T-helper 2 cell treated with Interferon-gamma antibody and Interleukin-4, amounts not matched to agents 100 ng/mL and 5 ng/mL, for 36 hours (primary cell): ENCODE data around the gene ARL6IP5. TPM values are rescaled to one million over a fixed set of nuclear protein-coding genes. Genes with fewer than 3 reads are reported as not detected.

Experiments
- intact Hi-C: fragments of 100-400 bp; cut with micrococcal nuclease; formaldehyde crosslinking; loops from one replicate; pipeline ENCODE4 v1.15.1; 2023
- total RNA-seq: library from RNA; stranded (reverse); gene quantifications from 2 replicates; pipeline ENCODE4 v1.2.3, GENCODE V29; 2022

The ARL6IP5 gene
- total RNA-seq, 1 donor from 2014 or later, result 156 TPM

DNA sequence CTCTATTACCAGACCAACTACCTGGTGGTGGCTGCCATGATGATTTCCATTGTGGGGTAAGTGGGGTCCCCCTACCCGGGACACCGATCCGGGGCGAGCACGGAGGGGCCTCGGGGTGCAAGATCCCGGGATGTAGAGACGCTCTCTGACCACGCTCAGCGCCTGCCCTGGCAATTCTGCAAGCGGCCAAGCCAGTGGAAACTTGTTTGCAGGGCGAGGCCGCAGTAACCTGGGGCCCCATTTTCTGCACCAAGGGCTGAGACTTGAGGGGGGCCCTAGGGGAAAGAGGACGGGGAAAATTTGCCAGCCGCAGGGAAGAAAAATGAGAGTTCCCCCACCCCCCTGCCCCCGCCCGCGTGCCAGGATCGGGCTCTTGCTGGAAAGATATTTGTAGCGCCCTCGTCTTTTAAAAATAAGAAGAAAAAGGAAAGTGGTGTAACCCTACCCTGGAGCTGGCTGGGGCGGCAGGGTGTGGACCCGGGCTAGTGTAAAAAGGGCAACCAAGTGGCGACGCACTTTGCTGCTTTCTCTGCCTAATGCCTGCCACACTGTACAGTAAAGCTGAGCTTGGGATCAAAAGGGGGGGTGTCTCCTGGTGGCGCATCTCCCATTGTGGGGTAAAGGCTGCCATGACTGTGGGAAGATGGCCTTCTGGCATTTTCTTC, 563 bp downstream of the ARL6IP5 start:
- intact Hi-C loops, result loop anchor here (2.0 to 10.0 kb wide), 4 partner anchors 72 to 1980 kb away; partner anchors contain the start of genes EOGT and SUCLG2

DNA sequence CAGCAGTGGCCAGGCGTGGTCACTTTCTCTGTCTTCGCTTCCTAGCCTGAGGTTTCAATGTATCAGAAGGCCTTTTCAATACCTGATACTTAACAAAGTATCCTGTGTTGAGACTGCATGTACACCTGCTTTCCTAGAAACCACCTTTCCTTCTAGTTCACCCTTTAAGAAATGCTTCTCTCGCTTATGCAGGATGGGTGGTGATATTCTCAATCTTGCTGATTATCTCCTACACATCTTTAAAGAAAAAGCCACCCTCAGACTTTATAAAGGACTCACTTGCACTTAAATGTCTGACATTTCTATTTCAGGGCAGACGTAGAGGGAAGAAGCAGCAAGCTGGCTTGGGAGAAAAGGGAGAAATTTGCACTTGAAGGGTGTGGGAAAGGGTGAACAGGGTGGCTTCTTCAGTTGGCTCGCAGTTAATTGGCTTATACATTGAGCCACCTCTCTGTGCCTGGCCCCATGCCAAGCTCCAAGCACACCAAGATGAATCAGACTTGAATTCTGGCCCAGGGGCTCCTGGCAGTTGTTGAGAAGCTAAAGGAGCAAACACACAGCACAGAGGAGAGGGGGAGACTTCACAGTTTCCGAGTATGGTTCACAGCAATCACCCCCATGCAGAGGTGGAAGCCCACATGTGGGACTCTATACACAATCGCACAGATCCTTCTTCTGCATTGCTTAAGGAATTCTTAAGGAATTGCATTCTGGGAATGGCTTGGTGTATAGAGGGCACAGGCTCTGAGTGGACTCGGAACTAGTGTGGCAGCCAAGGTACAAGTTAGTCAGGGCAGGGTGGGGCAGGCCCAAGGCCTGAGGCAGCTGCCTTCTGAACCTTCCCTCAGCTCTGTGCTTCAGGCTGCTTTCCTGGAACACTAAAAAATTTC, 1.3 kb downstream of the ARL6IP5 start:
- intact Hi-C loops, result loop anchor here (2.0 to 10.0 kb wide), 4 partner anchors 73 to 1979 kb away; partner anchors contain the start of genes EOGT and SUCLG2

DNA sequence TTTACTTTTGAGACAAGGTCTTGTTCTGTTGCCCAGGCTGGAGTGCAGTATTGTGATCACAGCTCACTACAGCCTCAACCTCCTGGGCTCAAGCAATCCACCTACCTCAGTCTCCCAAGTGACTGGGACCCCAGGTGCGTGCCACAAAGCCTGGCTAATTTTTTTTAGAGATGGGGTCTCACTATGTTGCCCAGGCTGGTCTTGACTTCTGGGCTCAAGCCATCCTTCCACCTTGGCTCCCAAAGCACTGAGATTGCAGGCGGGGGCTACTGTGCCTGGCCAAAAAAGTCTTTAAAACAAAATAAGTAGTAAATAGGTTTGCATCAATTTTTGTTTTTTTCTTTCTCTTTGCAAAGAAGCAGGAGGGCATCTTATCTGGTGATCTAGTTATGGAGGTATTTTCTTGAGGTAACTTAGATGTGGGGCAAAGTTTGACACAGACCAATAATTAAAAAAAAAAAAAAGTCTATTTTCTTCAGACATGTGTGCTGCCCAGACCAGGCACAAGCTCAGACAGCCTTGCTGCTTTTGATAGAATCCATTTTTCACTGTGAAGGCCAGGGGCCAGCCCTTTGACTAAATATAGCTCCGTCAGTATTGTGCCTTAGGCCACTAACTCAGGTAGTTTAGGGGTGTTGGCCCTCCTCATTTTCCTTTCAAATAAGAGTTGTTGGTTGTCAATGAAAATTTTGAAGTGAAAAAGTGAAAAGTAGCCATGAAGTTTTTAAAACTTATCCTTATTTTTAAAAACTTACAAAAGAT, 2.5 kb downstream of the ARL6IP5 start:
- intact Hi-C loops, result loop anchor here (10.0 kb wide), 2 partner anchors 1432 to 1978 kb away; partner anchors contain the start of gene SUCLG2

DNA sequence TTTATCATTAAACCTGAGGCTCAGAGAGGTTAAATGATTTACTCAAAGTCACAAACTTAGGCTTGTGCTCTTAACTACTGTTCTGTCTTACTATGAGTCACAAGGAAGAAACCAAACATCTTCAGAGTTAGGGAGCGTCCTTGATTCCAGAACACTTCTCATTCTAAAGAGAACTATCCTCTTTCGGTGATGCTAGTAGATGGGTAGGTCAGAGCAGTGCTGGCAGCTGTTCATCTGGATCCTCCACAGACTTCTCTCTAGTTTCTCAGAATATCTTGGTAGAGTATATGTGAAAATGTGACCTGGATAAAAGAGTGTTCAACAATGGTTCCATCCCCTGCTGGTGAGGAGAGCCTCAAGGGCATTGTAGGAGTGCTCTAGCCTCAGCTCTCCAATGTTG, 3.3 kb downstream of the ARL6IP5 start:
- intact Hi-C loops, result loop anchor here (10.0 kb wide), 2 partner anchors 1433 to 1977 kb away; partner anchors contain the start of gene SUCLG2

DNA sequence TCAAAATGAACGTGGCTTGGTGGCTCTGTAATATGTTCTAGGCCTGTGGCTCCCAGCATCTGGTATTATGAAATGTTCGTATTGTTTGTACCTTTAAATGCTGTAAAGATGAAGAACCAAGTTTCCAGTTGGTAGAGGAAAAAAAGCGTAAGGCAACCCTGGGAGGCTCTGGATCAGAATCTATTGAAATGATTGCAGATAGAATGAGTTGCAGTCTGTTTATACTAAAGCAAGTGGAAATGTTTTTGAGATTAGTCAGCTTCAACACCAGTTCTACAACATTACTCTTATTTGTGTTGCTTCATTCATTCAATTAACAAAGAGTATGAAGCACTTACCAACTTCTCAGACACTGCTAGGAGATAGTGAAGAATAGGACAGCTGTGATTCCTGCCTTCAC, 5.3 kb downstream of the ARL6IP5 start:
- intact Hi-C loops, result no loop called here

DNA sequence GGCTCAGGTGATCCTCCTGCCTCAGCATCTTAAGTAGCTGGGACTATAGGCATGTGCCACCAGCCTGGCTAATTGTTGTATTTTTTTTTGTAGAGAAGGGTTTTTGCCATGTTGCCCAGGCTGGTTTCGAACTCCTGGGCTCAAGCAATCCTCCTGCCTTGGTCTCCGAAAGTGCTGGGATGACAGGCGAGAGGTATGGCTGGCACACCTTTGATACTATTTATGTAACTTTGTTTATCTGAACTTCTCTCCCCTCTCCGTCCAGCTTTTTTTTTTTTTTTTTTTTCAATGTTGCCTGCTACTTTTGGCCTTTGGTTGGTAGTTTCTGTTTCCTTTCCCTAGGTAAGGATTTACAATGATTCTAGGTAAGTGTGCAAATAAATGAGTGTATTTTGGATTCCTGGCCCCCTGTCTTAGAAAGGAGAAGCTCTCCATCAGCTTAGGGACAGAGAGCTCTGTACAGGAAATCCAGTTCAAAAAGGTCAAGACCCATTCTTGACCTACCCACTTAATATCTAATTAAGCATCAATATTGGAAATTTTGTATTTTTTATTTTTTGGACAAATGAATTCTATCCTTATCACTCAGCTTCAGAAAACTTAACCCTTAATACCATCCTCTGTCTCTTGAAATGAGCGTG, 6.8 kb downstream of the ARL6IP5 start:
- intact Hi-C loops, result loop anchor here (1.0 to 2.0 kb wide), 3 partner anchors 9 to 107 kb away; partner anchors contain the start of gene TMF1

DNA sequence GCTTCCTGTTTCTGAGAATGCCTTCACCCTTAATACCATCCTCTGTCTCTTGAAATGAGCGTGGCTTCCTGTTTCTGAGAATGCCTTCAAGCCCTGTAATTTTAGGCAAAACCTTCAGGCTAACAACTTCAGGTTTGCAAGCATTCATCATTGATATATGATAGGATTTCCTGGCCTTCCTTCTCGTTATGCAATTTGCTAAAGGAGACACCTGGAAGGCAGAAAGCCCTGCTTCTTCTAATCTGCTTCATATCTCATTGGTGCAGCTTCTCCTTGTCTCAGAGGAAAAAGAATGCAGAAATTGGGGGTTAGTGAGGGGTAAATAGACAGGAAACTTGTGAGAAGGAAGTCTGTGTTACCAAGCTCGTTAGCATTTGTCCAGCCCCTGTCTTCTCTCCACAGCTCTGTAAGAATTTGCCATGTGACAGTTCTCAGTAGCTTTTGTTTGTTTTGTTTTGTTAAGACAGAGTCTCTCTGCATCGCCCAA, 7.3 kb downstream of the ARL6IP5 start:
- intact Hi-C loops, result loop anchor here (1.0 to 2.0 kb wide), 3 partner anchors 10 to 107 kb away; partner anchors contain the start of gene TMF1

DNA sequence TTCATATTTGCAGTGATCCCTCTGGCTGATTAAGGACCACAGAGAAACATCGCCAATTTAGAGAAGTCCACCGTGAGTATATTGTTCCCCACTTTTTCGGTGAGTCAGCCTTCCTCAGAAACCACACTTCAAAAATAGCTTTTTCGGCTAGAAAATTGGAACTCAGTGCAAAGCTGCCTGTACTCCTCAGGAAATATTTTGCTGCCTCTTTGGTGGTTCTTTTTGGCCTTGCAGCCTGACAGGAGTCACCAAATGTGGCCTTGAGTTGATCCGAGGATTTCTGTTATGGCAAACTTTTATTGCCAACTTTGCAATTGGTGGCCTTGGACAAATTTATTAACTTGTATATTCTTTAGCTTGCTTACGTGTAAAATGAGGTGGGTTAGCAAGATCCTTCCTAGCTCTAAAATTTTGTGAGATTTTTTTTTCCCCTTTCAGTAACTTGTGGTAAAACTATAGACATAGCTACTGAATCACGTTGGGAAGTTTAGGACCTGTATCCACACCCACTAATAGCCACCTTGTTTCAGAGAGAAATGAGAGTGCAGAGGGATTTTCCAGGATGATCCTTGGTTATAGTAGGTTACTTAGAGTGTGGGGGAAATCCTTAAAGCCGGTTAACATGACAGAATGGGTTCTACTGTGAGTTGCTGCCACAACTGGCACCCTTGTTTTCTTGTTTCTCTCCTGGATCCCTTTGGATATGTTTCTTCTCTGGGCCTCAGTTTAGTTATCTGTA, 9.9 kb downstream of the ARL6IP5 start:
- intact Hi-C loops, result no loop called here

DNA sequence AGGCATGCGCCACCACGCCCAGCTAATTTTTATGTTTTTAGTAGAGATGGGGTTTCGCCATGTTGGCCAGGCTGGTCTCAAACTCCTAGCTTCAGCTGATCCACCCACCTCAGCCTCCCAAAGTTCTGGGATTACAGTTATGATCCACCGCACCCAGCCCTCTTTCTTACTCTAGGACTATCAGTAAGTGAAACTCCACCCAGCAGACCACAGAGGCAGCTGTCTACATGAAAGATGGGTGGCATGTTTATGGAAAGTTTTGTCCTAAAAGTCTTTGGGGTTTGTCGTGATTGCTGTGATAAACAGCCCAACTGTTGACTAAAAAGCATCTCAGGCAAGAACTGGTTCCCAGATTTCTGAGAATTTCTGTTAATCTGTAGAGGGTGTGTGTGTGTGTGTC, 10.9 kb downstream of the ARL6IP5 start:
- intact Hi-C loops, result no loop called here

DNA sequence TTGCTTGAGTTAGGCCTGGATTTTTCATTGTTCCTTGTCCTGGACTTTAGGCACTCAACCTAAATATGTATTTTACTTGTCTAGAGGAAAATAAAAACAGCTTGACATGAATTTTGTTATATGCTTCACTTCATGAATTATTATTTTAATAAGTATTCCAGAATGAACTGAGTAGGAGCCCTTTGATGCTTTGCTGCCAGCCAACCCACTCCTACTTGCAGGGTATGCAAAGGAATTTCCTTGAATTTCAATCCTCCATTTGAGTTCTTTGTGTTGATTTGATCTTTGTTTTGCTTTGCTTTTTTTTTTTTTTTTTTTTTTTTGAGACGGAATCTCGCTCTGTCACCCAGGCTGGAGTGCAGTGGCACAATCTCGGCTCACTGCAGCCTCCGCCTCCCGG, 11.6 kb downstream of the ARL6IP5 start:
- intact Hi-C loops, result no loop called here

DNA sequence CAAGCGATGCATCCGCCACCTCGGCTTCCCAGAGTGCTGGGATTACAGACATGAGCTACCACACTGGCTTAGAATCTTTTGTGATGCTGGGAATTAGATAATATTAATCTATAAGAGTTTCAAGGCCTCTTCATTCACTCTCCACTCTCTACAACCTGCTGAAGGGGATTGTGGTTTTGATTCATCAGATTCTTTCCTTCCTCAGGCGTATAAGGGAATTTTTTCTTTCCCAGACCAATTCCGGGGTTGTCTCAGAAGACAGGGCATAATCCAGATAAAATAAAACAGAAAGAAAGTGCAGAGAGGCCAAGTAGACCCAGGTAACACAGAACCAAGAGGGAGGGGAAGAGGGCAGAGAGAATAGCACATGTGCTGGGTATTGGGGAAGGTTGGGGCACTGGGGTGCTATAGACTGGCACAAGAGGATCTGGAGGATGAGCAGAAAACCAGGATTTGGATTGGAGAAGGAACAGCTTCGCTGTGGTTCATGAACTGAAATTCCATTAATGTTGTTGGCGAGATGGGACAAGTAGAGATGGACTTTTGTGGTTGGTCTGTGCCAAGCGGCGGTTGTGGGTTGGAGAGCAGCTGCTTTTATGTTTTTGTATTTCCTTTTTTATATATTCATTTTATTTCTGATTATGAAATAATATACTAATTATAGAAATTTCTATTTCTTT, 12.8 kb downstream of the ARL6IP5 start:
- intact Hi-C loops, result no loop called here

DNA sequence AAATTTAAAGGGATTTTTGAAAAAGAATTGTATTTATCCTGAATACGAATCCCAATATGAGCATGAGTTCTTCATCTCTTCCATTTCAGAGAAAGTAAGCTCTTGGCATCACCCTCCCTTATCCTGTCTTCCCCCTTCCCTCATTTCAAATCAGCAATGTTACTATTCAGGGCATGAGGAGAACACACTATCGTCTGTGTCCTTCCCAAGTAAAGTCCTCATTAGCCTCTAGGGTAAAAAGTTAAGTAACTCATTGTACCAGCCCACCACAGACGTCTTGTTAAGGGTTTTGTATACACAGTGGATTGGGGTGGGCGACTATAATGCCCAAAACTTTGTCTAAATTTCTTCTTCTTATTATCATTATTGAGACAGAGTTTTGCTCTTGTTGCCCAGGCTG, 14.8 kb downstream of the ARL6IP5 start:
- intact Hi-C loops, result no loop called here

DNA sequence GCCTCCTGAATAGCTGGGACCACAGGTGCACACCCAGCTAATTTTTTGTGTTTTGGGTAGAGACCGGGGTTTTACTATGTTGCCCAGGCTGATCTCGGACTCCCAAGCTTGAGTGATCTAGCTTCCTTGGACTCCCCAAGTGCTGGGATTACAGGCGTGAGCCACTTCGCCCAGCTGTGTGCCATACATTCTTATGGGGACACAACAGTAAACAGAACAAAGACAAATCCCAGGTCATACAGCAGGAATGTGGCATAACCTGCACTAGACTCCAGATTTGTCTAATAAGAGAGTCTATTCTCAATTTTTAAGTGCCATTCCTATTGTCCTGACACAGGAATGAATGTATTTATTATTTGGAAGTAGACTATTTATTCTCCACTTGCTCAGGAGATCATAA, 17.6 kb downstream of the ARL6IP5 start:
- intact Hi-C loops, result no loop called here

DNA sequence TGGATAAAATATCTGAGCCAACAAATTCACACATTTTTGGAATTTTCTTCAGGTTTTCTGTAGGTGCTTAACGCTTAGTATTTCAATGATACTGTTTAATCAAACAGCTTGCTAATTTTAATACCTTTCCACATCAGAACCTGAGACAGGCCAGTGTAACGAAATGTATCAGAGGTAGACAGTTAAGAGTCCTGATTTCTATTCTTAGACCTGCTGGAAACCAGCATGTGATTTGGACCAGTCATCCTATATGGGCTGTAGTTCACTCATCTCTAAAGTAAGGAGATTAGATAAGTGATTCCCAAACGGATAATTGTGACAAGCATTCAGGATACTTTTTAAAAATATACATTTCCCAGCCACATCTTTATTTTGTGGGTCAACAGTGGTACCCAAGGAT, 18.4 kb downstream of the ARL6IP5 start:
- intact Hi-C loops, result no loop called here

DNA sequence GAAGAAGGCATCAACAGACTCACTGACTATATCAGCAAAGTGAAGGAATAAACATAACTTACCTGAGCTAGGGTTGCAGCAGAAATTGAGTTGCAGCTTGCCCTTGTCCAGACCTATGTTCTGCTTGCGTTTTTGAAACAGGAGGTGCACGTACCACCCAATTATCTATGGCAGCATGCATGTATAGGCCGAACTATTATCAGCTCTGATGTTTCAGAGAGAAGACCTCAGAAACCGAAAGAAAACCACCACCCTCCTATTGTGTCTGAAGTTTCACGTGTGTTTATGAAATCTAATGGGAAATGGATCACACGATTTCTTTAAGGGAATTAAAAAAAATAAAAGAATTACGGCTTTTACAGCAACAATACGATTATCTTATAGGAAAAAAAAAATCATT, 19.8 kb downstream of the ARL6IP5 start:
- intact Hi-C loops, result no loop called here

DNA sequence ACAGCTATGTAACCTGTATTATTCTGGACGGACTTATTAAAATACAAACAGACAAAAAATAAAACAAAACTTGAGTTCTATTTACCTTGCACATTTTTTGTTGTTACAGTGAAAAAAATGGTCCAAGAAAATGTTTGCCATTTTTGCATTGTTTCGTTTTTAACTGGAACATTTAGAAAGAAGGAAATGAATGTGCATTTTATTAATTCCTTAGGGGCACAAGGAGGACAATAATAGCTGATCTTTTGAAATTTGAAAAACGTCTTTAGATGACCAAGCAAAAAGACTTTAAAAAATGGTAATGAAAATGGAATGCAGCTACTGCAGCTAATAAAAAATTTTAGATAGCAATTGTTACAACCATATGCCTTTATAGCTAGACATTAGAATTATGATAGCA, 20.6 kb downstream of the ARL6IP5 start:
- intact Hi-C loops, result no loop called here

DNA sequence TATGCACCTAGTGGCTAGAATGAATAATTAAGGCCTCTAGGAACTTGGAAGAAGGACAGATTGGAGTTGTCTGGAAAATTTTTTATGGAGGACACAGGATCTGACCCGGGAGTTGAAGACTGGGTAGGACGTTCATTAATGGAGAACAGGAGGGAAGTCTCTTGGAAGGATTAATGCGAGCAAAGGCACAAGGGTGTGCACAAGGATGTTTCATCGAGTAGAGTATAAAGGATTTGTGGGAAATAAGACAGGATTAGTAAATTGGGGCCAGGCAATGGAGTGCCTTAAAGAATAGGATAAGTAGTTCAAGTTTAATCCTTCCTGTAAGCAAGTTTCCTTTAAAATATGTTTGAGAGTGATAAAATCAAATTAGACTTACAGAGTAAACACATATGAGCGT, 23.1 kb downstream of the ARL6IP5 start:
- intact Hi-C loops, result no loop called here

DNA sequence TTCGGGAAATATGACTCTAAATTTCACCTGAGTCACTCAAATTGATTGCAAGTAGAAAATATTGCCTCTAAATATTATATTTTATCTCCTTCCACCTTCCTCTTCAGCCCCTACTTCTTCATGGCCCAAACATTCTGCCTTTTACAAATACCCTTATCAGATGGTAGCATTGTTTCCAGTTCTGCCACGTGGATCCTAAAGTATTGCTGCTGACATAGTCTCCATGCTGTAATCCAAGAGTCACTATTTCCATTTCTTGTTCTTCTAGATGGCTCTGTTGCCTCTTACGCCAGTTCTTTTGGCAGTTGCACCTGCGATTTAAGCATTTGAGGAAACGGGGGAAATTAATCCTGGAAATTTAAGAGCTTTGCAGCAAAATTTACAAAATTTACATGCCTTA, 24.1 kb downstream of the ARL6IP5 start:
- intact Hi-C loops, result no loop called here

DNA sequence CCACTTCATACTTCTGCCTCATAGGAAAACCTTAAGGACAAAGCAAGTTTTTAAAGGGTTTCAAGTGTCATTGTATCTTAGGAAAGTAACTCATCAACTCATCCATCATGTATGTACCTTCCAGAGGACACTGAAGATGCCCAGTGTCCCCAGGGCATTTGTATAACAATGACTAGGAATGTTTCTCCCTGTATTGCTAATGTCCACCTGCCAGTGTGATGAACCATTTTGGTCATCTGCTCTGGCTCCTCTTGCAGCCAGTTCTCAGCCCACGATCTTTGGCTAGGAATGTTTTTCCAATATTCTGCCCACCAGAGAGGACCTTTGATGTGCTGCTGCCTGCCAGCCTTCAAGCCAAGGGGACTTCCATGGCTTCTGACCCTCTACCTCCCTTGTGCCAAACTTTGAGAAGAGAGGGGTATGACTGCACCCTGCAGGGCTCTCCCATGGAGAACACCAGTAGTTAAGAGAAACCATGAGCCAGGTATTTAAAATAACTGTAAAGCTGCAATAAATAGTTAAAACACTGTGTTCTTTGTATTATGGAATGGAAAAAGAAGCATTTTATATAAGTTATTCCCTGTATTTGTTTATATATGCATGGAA, 26.3 kb downstream of the ARL6IP5 start:
- intact Hi-C loops, result no loop called here
